Measurements from ENCODE around the gene YPEL5.

DNA sequence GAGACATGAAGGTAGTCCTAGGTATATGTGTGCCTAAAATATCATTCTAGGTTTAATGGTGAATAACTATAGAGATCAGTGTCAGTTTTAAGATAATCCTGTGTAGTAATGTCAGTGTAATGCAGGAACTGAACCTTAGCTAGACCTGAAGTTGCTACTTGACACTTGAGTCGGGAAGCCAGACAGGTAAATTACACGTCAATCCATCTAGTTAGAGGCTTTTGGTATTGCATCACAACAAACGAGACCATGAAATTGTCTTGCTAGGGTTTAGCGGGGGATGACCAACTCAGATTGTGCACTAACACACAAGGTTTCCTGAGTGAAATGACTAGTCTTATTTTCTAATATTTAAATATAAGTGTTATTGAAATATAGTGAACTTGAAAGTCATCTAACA is 2.0 kb downstream of the YPEL5 start:
- TF ChIP-seq CTCF (conservative IDR thresholded peaks at IDR 0.05 in 1 of 2, IDR thresholded peaks at IDR 0.05 in 1 of 2; ENCODE audit: low read depth in 1 of 2, low read length in 2 of 2) (no peak), EZH2 (IDR thresholded peaks at IDR 0.05; ENCODE audit: low read length, missing control alignments) (no peak)

Measured in fibroblast of lung (primary cell).